BLaER1 (cell line): ENCODE data around the gene NEDD9.
A peak's percentile ranks its signal among the peaks of the same experiment; 100 is the strongest.

Source experiments
- H3K27ac ChIP-seq: shearing (Covaris generic); formaldehyde crosslinking; 2 replicates; pipeline ENCODE4 v1.8.1; 2022
- H3K27me3 ChIP-seq: shearing (Covaris generic); formaldehyde crosslinking; 2 replicates; pipeline ENCODE4 v1.8.1; 2022
- H3K36me3 ChIP-seq: shearing (Covaris generic); formaldehyde crosslinking; 2 replicates; pipeline ENCODE4 v1.8.1; 2022
- H3K4me1 ChIP-seq: shearing (Covaris generic); formaldehyde crosslinking; 2 replicates; pipeline ENCODE4 v1.8.1; 2022
- H3K4me2 ChIP-seq: shearing (Covaris generic); formaldehyde crosslinking; 2 replicates; pipeline ENCODE4 v1.8.1; 2022
- H3K4me3 ChIP-seq: shearing (Covaris generic); formaldehyde crosslinking; 2 replicates; pipeline ENCODE4 v1.8.1; 2022
- H3K9ac ChIP-seq: shearing (Covaris generic); formaldehyde crosslinking; 2 replicates; pipeline ENCODE4 v1.8.1; 2022
- H3K9me3 ChIP-seq: shearing (Covaris generic); formaldehyde crosslinking; 2 replicates; pipeline ENCODE4 v1.8.1; 2022
- H4K20me1 ChIP-seq: shearing (Covaris generic); formaldehyde crosslinking; 2 replicates; pipeline ENCODE4 v1.8.1; 2022
- Cebpa-rat ChIP-seq: shearing (Covaris generic); IDR thresholded peaks from 2 replicates; pipeline ENCODE4 v1.8.1; 2022

Gene NEDD9

GRCh38 chr6:11260249-11261038 is 28.0 kb upstream of the NEDD9 start:
- Histone ChIP-seq H3K4me2 (no peak overlapping the region), H3K9ac (no peak overlapping the region), H3K9me3 (no peaks in the 10 kb centered on the region), H3K27me3 (no peaks in the 10 kb centered on the region), H3K36me3 (no peaks in the 10 kb centered on the region), H4K20me1 (no peaks in the 10 kb centered on the region), H3K4me1 (peaks cover 16% of the 10 kb centered on the region), H3K27ac (no peak overlapping the region), H3K4me3 (no peak overlapping the region)
- TF ChIP-seq Cebpa-rat: no peak

GRCh38 chr6:11258260-11259237 is 26.1 kb upstream of the NEDD9 start:
- no peak for TF ChIP-seq Cebpa-rat
- Histone ChIP-seq H3K36me3 (no peaks in the 10 kb centered on the region), H3K4me3 (no peak overlapping the region), H3K27ac (no peak overlapping the region), H3K4me2 (peak overlapping the region; percentile 40; the same call in 1 of the 2 replicates), H4K20me1 (no peaks in the 10 kb centered on the region), H3K9me3 (no peaks in the 10 kb centered on the region), H3K9ac (no peak overlapping the region), H3K4me1 (peaks cover 13% of the 10 kb centered on the region), H3K27me3 (no peaks in the 10 kb centered on the region)

GRCh38 chr6:11255610-11256009 is 23.1 kb upstream of the NEDD9 start:
- Histone ChIP-seq H3K9ac (no peak overlapping the region), H3K4me2 (no peak overlapping the region), H4K20me1 (no peaks in the 10 kb centered on the region), H3K36me3 (no peaks in the 10 kb centered on the region), H3K27ac (no peak overlapping the region), H3K27me3 (no peaks in the 10 kb centered on the region), H3K9me3 (no peaks in the 10 kb centered on the region), H3K4me3 (no peak overlapping the region), H3K4me1 (peaks cover 13% of the 10 kb centered on the region)
- TF ChIP-seq Cebpa-rat: no peak

- Histone ChIP-seq H3K4me2 (no peak overlapping the region), H3K27ac (no peak overlapping the region), H4K20me1 (no peaks in the 10 kb centered on the region), H3K9me3 (peaks cover 15% of the 10 kb centered on the region), H3K27me3 (no peaks in the 10 kb centered on the region), H3K36me3 (no peaks in the 10 kb centered on the region; the same call in 1 of the 2 replicates), H3K9ac (no peak overlapping the region), H3K4me1 (peaks cover 7% of the 10 kb centered on the region), H3K4me3 (no peak overlapping the region)
- no peak for TF ChIP-seq Cebpa-rat
Observed at GRCh38 chr6:11253594-11253993, 21.1 kb upstream of the NEDD9 start.

GRCh38 chr6:11251553-11252360 is 19.3 kb upstream of the NEDD9 start:
- no peaks in the 10 kb centered on the region; the same call in 1 of the 2 replicates for H3K36me3 ChIP-seq
- no peaks in the 10 kb centered on the region for H3K4me1 ChIP-seq
- no peak overlapping the region for H3K4me2 ChIP-seq
- no peak overlapping the region for H3K27ac ChIP-seq
- no peaks in the 10 kb centered on the region for H3K27me3 ChIP-seq
- peaks cover 16% of the 10 kb centered on the region for H3K9me3 ChIP-seq
- H4K20me1 ChIP-seq: no peaks in the 10 kb centered on the region
- no peak overlapping the region for H3K9ac ChIP-seq
- H3K4me3 ChIP-seq: no peak overlapping the region
- TF ChIP-seq Cebpa-rat: no peak

- Histone ChIP-seq H3K27ac (no peak overlapping the region), H3K4me3 (no peak overlapping the region), H3K4me2 (no peak overlapping the region), H3K36me3 (no peaks in the 10 kb centered on the region; the same call in 1 of the 2 replicates), H3K9me3 (peaks cover 16% of the 10 kb centered on the region), H3K27me3 (no peaks in the 10 kb centered on the region), H3K4me1 (no peaks in the 10 kb centered on the region), H3K9ac (no peak overlapping the region), H4K20me1 (no peaks in the 10 kb centered on the region)
- TF ChIP-seq Cebpa-rat: no peak
Observed at GRCh38 chr6:11250108-11250507, 17.6 kb upstream of the NEDD9 start.

GRCh38 chr6:11248974-11249761 is 16.7 kb upstream of the NEDD9 start:
- H3K27me3 ChIP-seq: no peaks in the 10 kb centered on the region
- no peaks in the 10 kb centered on the region for H4K20me1 ChIP-seq
- peaks cover 16% of the 10 kb centered on the region for H3K9me3 ChIP-seq
- H3K4me2 ChIP-seq: no peak overlapping the region
- H3K9ac ChIP-seq: no peak overlapping the region
- no peak for TF ChIP-seq Cebpa-rat
- H3K27ac ChIP-seq: no peak overlapping the region
- H3K4me3 ChIP-seq: no peak overlapping the region
- no peaks in the 10 kb centered on the region; the same call in 1 of the 2 replicates for H3K36me3 ChIP-seq
- no peaks in the 10 kb centered on the region for H3K4me1 ChIP-seq

GRCh38 chr6:11246722-11247121 is 14.3 kb upstream of the NEDD9 start:
- TF ChIP-seq Cebpa-rat: no peak
- no peak overlapping the region for H3K27ac ChIP-seq

More at GRCh38 chr6:11246722-11247121, 14.3 kb upstream of the NEDD9 start:
- Histone ChIP-seq H3K9me3 (peaks cover 16% of the 10 kb centered on the region), H4K20me1 (no peaks in the 10 kb centered on the region), H3K4me2 (no peak overlapping the region), H3K27me3 (no peaks in the 10 kb centered on the region), H3K36me3 (no peaks in the 10 kb centered on the region; the same call in 1 of the 2 replicates), H3K4me1 (no peaks in the 10 kb centered on the region), H3K4me3 (no peak overlapping the region), H3K9ac (no peak overlapping the region)
